H1 (cell line): Measurements from ENCODE around the gene FAM174B. TPM values are rescaled to one million over a fixed set of nuclear protein-coding genes. Genes with fewer than 3 reads are reported as not detected.

Source experiments
- CTCF ChIA-PET: fragments of 300-600 bp; sonication (Branson Sonifier 250); formaldehyde crosslinking; loops from one replicate; lab custom pipeline; 2021; ENCODE audit not compliant: partially characterized antibody; lab: Charles Lee
- POLR2A ChIA-PET: fragments of 300-600 bp; sonication (Branson Sonifier 250); formaldehyde crosslinking; loops from one replicate; lab custom pipeline; 2021; ENCODE audit warnings: inconsistent platforms; ENCODE audit not compliant: partially characterized antibody; lab: Charles Lee
- DNase-seq, 2 experiments: peaks; one replicate each; pipeline versions ENCODE4 v3.0.0 to v3.0.0-alpha.2; 2010 to 2022; ENCODE audit warnings: low spot score in 2 of 2, low read depth in 1 of 2, mixed read lengths in 1 of 2
- FAIRE-seq: peaks from 2 replicates; lab custom pipeline; 2011; peaks lifted over from hg19 to GRCh38; lab: Jason Lieb, UNC
- H2AFZ ChIP-seq: 2 replicates; pipeline ENCODE4 v1.8.1; 2012; ENCODE audit warnings: low read length, inconsistent platforms
- H2AK5ac ChIP-seq: 2 replicates; pipeline ENCODE4 v1.6.1; 2013; ENCODE audit warnings: low read depth, low read length
- H2BK120ac ChIP-seq: replicated peaks from 2 replicates; pipeline ENCODE3; 2013; ENCODE audit warnings: low read depth, low read length, inconsistent platforms
- H2BK12ac ChIP-seq: 2 replicates; pipeline ENCODE4 v1.6.1; 2013; ENCODE audit warnings: low read depth, low read length
- H2BK15ac ChIP-seq: 2 replicates; pipeline ENCODE4 v1.6.1; 2013; ENCODE audit warnings: low read length
- H2BK20ac ChIP-seq: 2 replicates; pipeline ENCODE4 v1.6.1; 2013; ENCODE audit warnings: low read length
- H2BK5ac ChIP-seq: 2 replicates; pipeline ENCODE4 v1.6.1; 2013; ENCODE audit warnings: low read depth, low read length
- H3K14ac ChIP-seq: 2 replicates; pipeline ENCODE4 v1.6.1; 2013; ENCODE audit warnings: inconsistent platforms; ENCODE audit not compliant: insufficient read length
- H3K18ac ChIP-seq: 2 replicates; pipeline ENCODE4 v1.6.1; 2013; ENCODE audit warnings: low read length; ENCODE audit errors: extremely low read depth
- H3K23ac ChIP-seq: 2 replicates; pipeline ENCODE4 v1.6.1; 2013; ENCODE audit warnings: inconsistent platforms; ENCODE audit not compliant: insufficient read length
- H3K23me2 ChIP-seq: 2 replicates; pipeline ENCODE4 v1.6.1; 2013; ENCODE audit warnings: low read depth, low read length
- H3K27ac ChIP-seq: 2 replicates; pipeline ENCODE4 v1.6.1; 2011; ENCODE audit warnings: low read depth, low read length, inconsistent platforms
- H3K27me3 ChIP-seq, 4 experiments: replicated peaks in 1 of 4; 1 replicate in 1 of 4; 2 replicates in 3 of 4; pipeline versions ENCODE4 v1.6.1 to v1.8.1; 2011 to 2013; ENCODE audit warnings: low read length in 3 of 4, mild to moderate bottlenecking in 3 of 4, inconsistent platforms in 2 of 4, mixed read lengths in 2 of 4, moderate library complexity in 1 of 4; ENCODE audit not compliant: control insufficient read depth in 3 of 4, insufficient read depth in 3 of 4; ENCODE audit errors: extremely low read depth in 1 of 4
- H3K36me3 ChIP-seq, 4 experiments: 2 replicates each; pipeline versions ENCODE4 v1.6.1 to v1.8.1; 2011 to 2013; ENCODE audit warnings: mild to moderate bottlenecking in 4 of 4, low read length in 3 of 4, moderate library complexity in 2 of 4, control low read depth in 1 of 4, inconsistent platforms in 1 of 4; ENCODE audit not compliant: insufficient read depth in 4 of 4, control insufficient read depth in 2 of 4
- H3K4ac ChIP-seq: replicated peaks from 2 replicates; pipeline ENCODE3; 2013; ENCODE audit warnings: low read length, low read depth, mixed read lengths, inconsistent platforms; ENCODE audit not compliant: insufficient read length
- H3K4me1 ChIP-seq, 4 experiments: replicated peaks in 1 of 4; 1 replicate in 1 of 4; 2 replicates in 3 of 4; pipeline versions ENCODE4 v1.6.1 to v1.8.1; 2011 to 2013; ENCODE audit warnings: low read length in 3 of 4, inconsistent platforms in 2 of 4, mixed read lengths in 1 of 4; ENCODE audit not compliant: insufficient read depth in 4 of 4, control insufficient read depth in 3 of 4
- H3K4me2 ChIP-seq, 2 experiments: 2 replicates each; pipeline versions ENCODE4 v1.6.1 to v1.8.1; 2011 to 2013; ENCODE audit warnings: low read depth in 2 of 2, low read length in 2 of 2, control low read depth in 1 of 2, inconsistent platforms in 1 of 2, mild to moderate bottlenecking in 1 of 2; ENCODE audit not compliant: insufficient read depth in 1 of 2
- H3K4me3 ChIP-seq, 4 experiments: fragments of 200-600, 300-600 bp in 1 of 4; sonication (generic), shearing (Covaris generic), sonication (Bioruptor Twin) in 1 of 4; 2 replicates each; pipeline versions ENCODE4 v1.5.1 to v1.8.1; 2011 to 2016; ENCODE audit warnings: low read length in 4 of 4, low read depth in 3 of 4, control low read depth in 2 of 4, inconsistent platforms in 2 of 4, mild to moderate bottlenecking in 2 of 4, mixed read lengths in 1 of 4, moderate library complexity in 1 of 4; ENCODE audit not compliant: insufficient read depth in 2 of 4; ENCODE audit errors: extremely low read depth in 1 of 4
- H3K56ac ChIP-seq: replicated peaks from 2 replicates; pipeline ENCODE3; 2013; ENCODE audit warnings: low read depth, mild to moderate bottlenecking, mixed read lengths, low read length, inconsistent platforms; ENCODE audit not compliant: insufficient read length
- H3K79me1 ChIP-seq: 2 replicates; pipeline ENCODE4 v1.6.1; 2013; ENCODE audit warnings: low read depth, low read length, control low read depth
- H3K79me2 ChIP-seq, 2 experiments: 2 replicates each; pipeline versions ENCODE4 v1.6.1 to v1.8.1; 2012 to 2013; ENCODE audit warnings: low read length in 2 of 2, mild to moderate bottlenecking in 2 of 2, inconsistent platforms in 1 of 2; ENCODE audit not compliant: insufficient read depth in 2 of 2, control insufficient read depth in 1 of 2
- H3K9ac ChIP-seq, 4 experiments: replicated peaks in 1 of 4; 1 replicate in 1 of 4; 2 replicates in 3 of 4; pipeline versions ENCODE4 v1.6.1 to v1.8.1; 2011 to 2013; ENCODE audit warnings: low read depth in 3 of 4, low read length in 3 of 4, control low read depth in 2 of 4, mild to moderate bottlenecking in 2 of 4, moderate library complexity in 2 of 4, inconsistent platforms in 1 of 4; ENCODE audit errors: extremely low read depth in 1 of 4
- H3K9me3 ChIP-seq, 2 experiments: 2 replicates each; pipeline versions ENCODE4 v1.6.1 to v1.8.1; 2012 to 2013; ENCODE audit warnings: mild to moderate bottlenecking in 2 of 2, moderate library complexity in 2 of 2, control low read depth in 1 of 2, inconsistent platforms in 1 of 2, low read depth in 1 of 2, low read length in 1 of 2, mixed read lengths in 1 of 2; ENCODE audit not compliant: insufficient read depth in 2 of 2
- H4K20me1 ChIP-seq, 2 experiments: replicated peaks in 1 of 2; 2 replicates each; pipeline versions ENCODE3 to v1.8.1; 2011 to 2013; ENCODE audit warnings: inconsistent platforms in 2 of 2, low read length in 2 of 2, mild to moderate bottlenecking in 1 of 2; ENCODE audit not compliant: insufficient read depth in 2 of 2, control insufficient read depth in 1 of 2
- H4K5ac ChIP-seq: 2 replicates; pipeline ENCODE4 v1.6.1; 2013; ENCODE audit warnings: low read length, low read depth, mixed read lengths, inconsistent platforms; ENCODE audit not compliant: insufficient read length
- H4K8ac ChIP-seq: 2 replicates; pipeline ENCODE4 v1.8.0; 2013; ENCODE audit warnings: mild to moderate bottlenecking, moderate library complexity, low read length, inconsistent platforms; ENCODE audit not compliant: insufficient read depth; ENCODE audit errors: extremely low read depth
- H4K91ac ChIP-seq: replicated peaks from 2 replicates; pipeline ENCODE3; 2013; ENCODE audit warnings: low read length, mixed read lengths, inconsistent platforms; ENCODE audit not compliant: insufficient read length
- ASH2L ChIP-seq: fragments of 200-600, 300-600 bp; sonication (generic); IDR thresholded peaks from one replicate; pipeline ENCODE4 v1.7.1; 2017; ENCODE audit warnings: low read length
- BCL11A ChIP-seq, 2 experiments: IDR thresholded peaks; one replicate each; pipeline ENCODE4 v1.6.1; 2011; ENCODE audit warnings: low read depth in 2 of 2, low read length in 2 of 2, mild to moderate bottlenecking in 2 of 2
- CBX5 ChIP-seq: fragments of 300-800, 300-1000 bp; sonication (generic); IDR thresholded peaks from 2 replicates; pipeline ENCODE4 v1.7.1; 2016; ENCODE audit warnings: antibody characterized with exemption, low read length, low read depth
- CHD2 ChIP-seq: IDR thresholded peaks from 2 replicates; pipeline ENCODE4 v1.6.1; 2012; ENCODE audit warnings: low read length, improper control_type of control experiment
- CREB1 ChIP-seq: IDR thresholded peaks from 2 replicates; pipeline ENCODE4 v1.6.1; 2012; ENCODE audit warnings: inconsistent platforms
- EP300 ChIP-seq, 2 experiments: IDR thresholded peaks; 1 replicate in 1 of 2; 2 replicates in 1 of 2; pipeline ENCODE4 v1.6.1; 2011 to 2012; ENCODE audit warnings: low read depth in 2 of 2, low read length in 2 of 2, mild to moderate bottlenecking in 2 of 2, borderline replicate concordance in 1 of 2, inconsistent platforms in 1 of 2, moderate library complexity in 1 of 2
- JUN ChIP-seq: IDR thresholded peaks from 2 replicates; pipeline ENCODE4 v1.6.1; 2011; ENCODE audit warnings: low read depth, mild to moderate bottlenecking, improper control_type of control experiment, low read length
- JUND ChIP-seq: IDR thresholded peaks from 2 replicates; pipeline ENCODE4 v1.6.1; 2011; ENCODE audit warnings: mild to moderate bottlenecking, improper control_type of control experiment, low read length
- POLR2AphosphoS5 ChIP-seq: IDR thresholded peaks from 2 replicates; pipeline ENCODE4 v1.6.1; 2011; ENCODE audit warnings: low read depth, low read length
- SP1 ChIP-seq: IDR thresholded peaks from 2 replicates; pipeline ENCODE4 v1.6.1; 2011; ENCODE audit warnings: low read depth, low read length
- TBP ChIP-seq: IDR thresholded peaks from 2 replicates; pipeline ENCODE4 v1.6.1; 2011; ENCODE audit warnings: low read depth, low read length, improper control_type of control experiment
- WGBS, 2 experiments: shearing (Covaris generic) in 1 of 2; methylation state at CpG; one replicate each; pipeline versions ENCODE4 v1.1.6 to v1.1.7; 2013 to 2015; ENCODE audit warnings: low lambda C conversion rate in 2 of 2, mixed read lengths in 2 of 2, inconsistent platforms in 1 of 2, low coverage in 1 of 2, missing lambda C conversion rate in 1 of 2; ENCODE audit not compliant: insufficient replicate concordance in 2 of 2, insufficient coverage in 1 of 2, insufficient read length in 1 of 2; ENCODE audit errors: extremely low coverage in 1 of 2, missing lambda C conversion rate in 1 of 2; 5-methylcytosine and 5-hydroxymethylcytosine counted together
- polyA plus RNA-seq, 7 experiments: library from polyadenylated mRNA; depleted of rRNA in 3 of 7; stranded (reverse) in 5 of 7; unstranded in 2 of 7; fragments of >200 nt in 5 of 7; fragments of 200-250 nt in 2 of 7; gene quantifications; 1 replicate in 5 of 7; 2 replicates in 1 of 7; 4 replicates in 1 of 7; pipeline versions ENCODE4 v1.2.1 to v1.2.3, GENCODE V29; 2011 to 2013; ENCODE audit warnings: missing spikeins in 2 of 7, mixed read lengths in 2 of 7
- total RNA-seq: library from RNA; stranded (reverse); fragmentation: NEBNext Ultra II Directional; extraction: Animal tissue kit (Norgen Biotek cat#: 25700); gene quantifications from 2 replicates; pipeline ENCODE4 v1.2.1, GENCODE V29; 2021

FAM174B gene
- total and polyA plus RNA-seq, 2 of the 8 experiments (the other 6 are each of a cell fraction or from before 2014, with no cell fraction given) = 9.3 to 35.2 TPM

DNA sequence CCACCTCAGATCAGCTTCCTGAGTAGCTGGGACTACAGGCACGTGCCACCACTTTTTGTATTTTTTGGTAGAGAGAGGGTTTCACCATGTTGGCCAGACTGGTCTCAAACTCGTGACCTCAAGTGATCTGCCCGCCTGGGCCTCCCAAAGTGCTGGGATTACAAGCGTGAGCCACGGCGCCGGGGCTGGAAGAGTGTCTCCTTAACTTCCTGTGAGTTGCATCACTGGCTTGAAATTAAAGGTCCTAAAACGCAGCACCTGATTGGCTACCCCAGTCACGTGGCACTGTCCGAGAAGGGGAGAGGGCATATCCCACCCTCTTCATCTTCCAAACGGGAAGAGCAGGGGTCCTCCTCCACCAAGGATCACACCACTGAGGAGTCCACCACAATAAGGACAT is 5.5 kb upstream of the FAM174B start:
- Histone ChIP-seq H2BK5ac (no peak overlapping the region), H3K4me3 (no peak overlapping the region), H3K18ac (no peak overlapping the region), H2AK5ac (no peak overlapping the region), H3K23ac (no peak overlapping the region), H3K79me2 (no peaks in the 10 kb centered on the region), H3K14ac (no peak overlapping the region), H4K20me1 (no peaks in the 10 kb centered on the region), H3K4me2 (no peak overlapping the region), H3K27me3 (peaks cover 0 to 10% (median 8%) of the 10 kb centered on the region in 4 experiments; a peak in 4 of 7 replicates), H3K23me2 (no peaks in the 10 kb centered on the region), H3K4ac (no peak overlapping the region), H3K36me3 (no peaks in the 10 kb centered on the region), H3K9me3 (peaks cover 0 to 5% of the 10 kb centered on the region in 2 experiments; a peak in 1 of 4 replicates), H3K79me1 (no peaks in the 10 kb centered on the region), H2BK20ac (no peak overlapping the region), H2BK12ac (no peak overlapping the region), H2BK120ac (no peak overlapping the region), H2AFZ (no peak overlapping the region), H4K5ac (no peak overlapping the region), H4K8ac (no peak overlapping the region), H3K9ac (no peak overlapping the region), H3K56ac (no peak overlapping the region), H2BK15ac (no peak overlapping the region), H4K91ac (no peak overlapping the region), H3K4me1 (peaks cover 0 to 5% (median 0%) of the 10 kb centered on the region in 4 experiments; a peak in 3 of 7 replicates), H3K27ac (no peak overlapping the region)
- no peak for TF ChIP-seq CBX5
- no peak for TF ChIP-seq POLR2AphosphoS5
- TF ChIP-seq SP1 = no peak
- TF ChIP-seq JUND = no peak
- no peak for TF ChIP-seq TBP
- no peak for TF ChIP-seq JUN
- TF ChIP-seq BCL11A (IDR thresholded peaks at IDR 0.05; ENCODE audit: low read depth in 2 of 2, low read length in 2 of 2) = no peak
- TF ChIP-seq ASH2L = no peak
- TF ChIP-seq CHD2 = no peak
- no peak for TF ChIP-seq EP300 (IDR thresholded peaks at IDR 0.05; ENCODE audit: borderline replicate concordance in 1 of 2, low read depth in 2 of 2, low read length in 2 of 2)
- no peak for TF ChIP-seq CREB1
- CTCF ChIA-PET = interaction anchor here (0.7 kb wide), 1 partner anchor 132 kb away, joined by 3 read pairs; no protein-coding TSS in a partner anchor
- POLR2A ChIA-PET = no interaction called here
- DNase-seq (no peak), FAIRE-seq (no peak)
- 95% methylated on average over 11 of the region's 11 CpGs; no CpG with 5 or more reads in 1 of the 2 experiments for WGBS, 2 experiments
